ENCODE data around the gene ANP32A.

The ANP32A gene

GRCh38 chr15:68797599-68798345, 22.9 kb downstream of the ANP32A start:
- no peak for DNase-seq

GRCh38 chr15:68797191-68797590, 23.5 kb downstream of the ANP32A start:
- no peak for DNase-seq

- no peak for DNase-seq
Observed at GRCh38 chr15:68796576-68796975, 24.1 kb downstream of the ANP32A start.

GRCh38 chr15:68795298-68795848, 25.3 kb downstream of the ANP32A start:
- peak; percentile 61 for DNase-seq

- no peak for DNase-seq
Observed at GRCh38 chr15:68794863-68795262, 25.8 kb downstream of the ANP32A start.

GRCh38 chr15:68794307-68794706, 26.4 kb downstream of the ANP32A start:
- DNase-seq, result no peak

GRCh38 chr15:68793776-68794175, 26.9 kb downstream of the ANP32A start:
- no peak for DNase-seq

GRCh38 chr15:68792901-68793766, 27.6 kb downstream of the ANP32A start:
- no peak for DNase-seq

GRCh38 chr15:68791431-68792283, 29.0 kb downstream of the ANP32A start:
- peak; percentile 57 for DNase-seq

GRCh38 chr15:68790910-68791309, 29.8 kb downstream of the ANP32A start:
- DNase-seq, result no peak

- no peak for DNase-seq
Observed at GRCh38 chr15:68790242-68790575, 30.5 kb downstream of the ANP32A start.

- DNase-seq, result no peak
Observed at GRCh38 chr15:68789534-68790241, 31.0 kb downstream of the ANP32A start.

GRCh38 chr15:68789091-68789490, 31.6 kb downstream of the ANP32A start:
- no peak for DNase-seq

GRCh38 chr15:68788264-68788624, 32.5 kb downstream of the ANP32A start:
- no peak for DNase-seq

- DNase-seq, result no peak
Observed at GRCh38 chr15:68787609-68788263, 33.0 kb downstream of the ANP32A start.

- DNase-seq, result no peak
Observed at GRCh38 chr15:68786753-68787152, 33.9 kb downstream of the ANP32A start.

- DNase-seq, result no peak
Observed at GRCh38 chr15:68785541-68785940, 35.2 kb downstream of the ANP32A start.

GRCh38 chr15:68784206-68784605, 36.5 kb downstream of the ANP32A start:
- no peak for DNase-seq

- DNase-seq, result peak; percentile 48
Observed at GRCh38 chr15:68783226-68784058, 37.3 kb downstream of the ANP32A start.

GRCh38 chr15:68782589-68783161, 38.0 kb downstream of the ANP32A start:
- no peak for DNase-seq

Data from central memory CD4-positive, alpha-beta T cell (primary cell).